Stimulated activated CD8-positive, alpha-beta memory T cell treated with anti-CD3 and anti-CD28 coated beads, Interleukin-15, amount 100 ng/mL, for 48 hours (primary cell): Measurements from ENCODE around the gene NFE2L3.
"Not testable (repeated sequence)": the region's sequence is repeated elsewhere in the genome, so short reads cannot be mapped to it uniquely, and the experiment has no call there.

ENCODE experiments used
- DNase-seq, 2 donors: peaks; one replicate each; pipeline ENCODE4 v3.0.0-alpha.2; 2020; ENCODE audit warnings: low read depth in 2 of 2

NFE2L3 gene

DNA sequence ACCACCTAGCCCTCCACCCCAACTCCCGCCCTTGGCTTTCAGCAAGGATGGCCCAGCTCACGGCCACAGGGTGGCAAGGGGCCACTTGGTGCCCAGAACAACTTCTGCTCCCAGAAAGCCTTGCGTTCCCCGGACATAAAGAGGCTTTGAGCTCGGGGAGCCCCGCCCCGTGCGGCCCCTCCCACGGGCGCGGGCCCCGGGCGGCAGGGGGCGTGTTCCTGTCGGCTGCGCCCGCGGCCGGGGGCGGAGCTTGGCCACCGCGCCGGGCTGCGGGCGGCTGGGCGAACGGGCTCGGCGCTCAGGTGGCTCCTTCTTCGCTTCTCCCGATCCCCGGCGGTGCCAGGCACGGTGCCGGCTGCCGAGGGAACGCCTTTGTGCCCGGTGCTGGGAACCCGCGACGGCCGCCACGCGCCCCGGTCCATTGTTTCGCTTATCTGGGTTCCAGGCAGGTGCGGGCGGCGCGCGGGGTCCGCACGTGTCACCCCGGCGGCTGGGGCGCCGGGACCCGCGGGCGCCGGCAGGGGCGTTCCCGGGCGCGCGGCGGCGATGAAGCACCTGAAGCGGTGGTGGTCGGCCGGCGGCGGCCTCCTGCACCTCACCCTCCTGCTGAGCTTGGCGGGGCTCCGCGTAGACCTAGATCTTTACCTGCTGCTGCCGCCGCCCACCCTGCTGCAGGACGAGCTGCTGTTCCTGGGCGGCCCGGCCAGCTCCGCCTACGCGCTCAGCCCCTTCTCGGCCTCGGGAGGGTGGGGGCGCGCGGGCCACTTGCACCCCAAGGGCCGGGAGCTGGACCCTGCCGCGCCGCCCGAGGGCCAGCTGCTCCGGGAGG lies at the start of gene NFE2L3:
TSS of gene NFE2L3 (plus strand) at position 246 of the 829 bp plus-strand sequence. CDS start at position 547, 301 bp downstream.
- peak; percentile 80 to 81 for DNase-seq

DNA sequence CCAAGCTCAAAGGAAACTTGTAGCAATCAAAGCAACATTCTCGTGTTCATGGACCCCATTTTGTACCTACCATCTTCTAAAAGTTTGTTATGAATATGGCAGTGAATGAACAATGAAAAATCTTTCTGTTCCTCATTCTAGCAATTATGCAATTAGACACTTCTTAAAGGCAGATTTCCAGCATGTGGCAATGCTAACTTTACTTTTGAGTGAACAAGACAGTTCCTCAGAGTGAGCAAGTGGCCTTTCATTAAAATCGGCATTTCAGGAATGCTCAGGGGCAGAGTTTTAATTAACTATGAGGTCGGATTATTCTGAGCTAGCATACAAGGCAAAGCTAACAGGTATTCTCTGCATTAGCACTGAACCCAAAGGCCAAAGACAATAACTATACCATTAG lies 48.4 kb upstream of the NFE2L3 start:
- DNase-seq: no peak

GRCh38 chr7:26105236-26105635 lies 46.8 kb upstream of the NFE2L3 start:
- DNase-seq: no peak

DNA sequence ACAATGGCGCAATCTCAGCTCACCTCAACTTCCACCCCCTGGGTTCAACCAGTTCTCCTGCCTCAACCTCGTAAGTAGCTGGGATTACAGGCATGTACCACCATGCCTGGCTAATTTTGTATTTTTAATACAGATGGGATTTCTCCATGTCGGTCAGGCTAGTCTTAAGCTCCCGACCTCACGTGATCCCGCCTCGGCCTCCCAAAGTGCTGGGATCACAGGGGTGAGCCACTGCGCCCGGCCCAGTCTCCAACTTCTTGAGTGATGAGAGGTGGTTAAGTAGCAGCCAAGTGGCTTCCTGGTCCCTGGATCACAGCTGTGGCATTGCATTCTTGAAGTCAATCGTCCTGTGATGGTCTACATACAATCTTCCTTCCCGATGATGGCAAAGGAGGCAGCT lies 46.1 kb upstream of the NFE2L3 start:
- DNase-seq: no peak

GRCh38 chr7:26112203-26112740 lies 39.7 kb upstream of the NFE2L3 start:
- DNase-seq: no peak

GRCh38 chr7:26115650-26116049 lies 36.3 kb upstream of the NFE2L3 start:
- no peak for DNase-seq

GRCh38 chr7:26117142-26117807 lies 34.7 kb upstream of the NFE2L3 start:
- DNase-seq: no peak

DNA sequence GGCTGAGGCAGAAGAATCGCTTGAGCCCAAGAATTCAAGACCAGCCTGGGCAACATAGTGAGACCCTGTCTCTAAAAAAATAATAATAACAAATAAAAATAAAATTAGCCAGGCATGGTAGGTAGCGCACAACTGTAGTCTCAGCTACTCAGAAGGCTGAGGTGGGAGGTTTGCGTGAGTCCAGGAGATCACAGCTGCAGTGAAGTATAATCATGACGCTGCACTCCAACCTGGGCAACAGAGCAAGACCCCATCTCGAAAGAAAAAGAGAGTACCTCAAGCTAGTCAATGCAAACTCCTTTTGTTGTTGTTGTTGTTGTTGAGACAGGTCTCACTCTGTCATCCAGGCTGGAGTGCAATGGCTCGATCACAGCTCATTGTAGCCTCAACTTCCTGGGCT lies 34.0 kb upstream of the NFE2L3 start:
- DNase-seq: no peak

- no peak for DNase-seq
Observed at GRCh38 chr7:26122745-26123144, 29.3 kb upstream of the NFE2L3 start.

- not testable (repeated sequence) for DNase-seq
Observed at GRCh38 chr7:26124775-26125174, 27.2 kb upstream of the NFE2L3 start.

- no peak for DNase-seq
Observed at GRCh38 chr7:26127411-26127810, 24.6 kb upstream of the NFE2L3 start.

DNA sequence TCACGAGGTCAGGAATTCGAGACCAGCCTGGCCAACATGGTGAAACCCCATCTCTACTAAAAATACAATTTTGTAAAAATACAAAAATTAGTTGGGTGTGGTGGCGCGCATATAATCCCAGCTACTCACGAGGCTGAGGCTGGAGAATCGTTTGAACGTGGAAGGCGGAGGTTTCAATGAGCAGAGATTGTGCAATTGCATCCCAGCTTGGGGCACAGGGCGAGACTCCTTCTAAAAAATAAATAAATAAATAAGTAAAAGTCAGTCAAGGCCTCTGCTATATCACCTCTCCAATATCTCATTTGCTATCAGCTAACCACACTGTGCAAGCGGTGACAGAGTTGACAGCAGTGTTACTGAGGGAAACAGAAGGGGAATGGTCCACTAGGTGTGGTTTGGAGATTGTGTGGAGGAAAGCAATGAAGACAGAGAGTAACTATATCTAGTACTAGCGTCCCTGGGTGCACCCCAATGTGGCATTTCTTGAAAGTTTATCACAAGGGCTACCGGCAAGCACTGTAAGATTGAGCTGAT lies 20.9 kb upstream of the NFE2L3 start:
- DNase-seq: no peak

DNA sequence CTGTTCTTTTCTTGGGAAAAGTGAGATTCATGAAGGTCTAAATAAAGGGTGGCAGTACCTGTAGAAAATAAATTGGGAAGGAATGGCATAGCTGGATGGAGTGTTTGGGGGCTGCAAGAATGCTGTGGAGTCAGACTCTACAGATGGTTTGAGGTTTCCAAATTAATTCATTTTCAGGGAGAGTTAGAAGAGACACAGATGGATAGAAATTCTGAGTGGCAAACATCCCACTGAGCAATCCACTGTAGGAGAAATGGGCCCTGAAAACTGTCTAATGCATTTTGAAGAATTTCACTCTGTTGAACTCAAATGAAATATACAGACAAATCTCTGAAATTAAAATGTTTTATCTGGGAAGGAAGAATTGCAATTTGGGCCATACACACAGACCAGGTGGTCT lies 16.9 kb upstream of the NFE2L3 start:
- DNase-seq: no peak

DNA sequence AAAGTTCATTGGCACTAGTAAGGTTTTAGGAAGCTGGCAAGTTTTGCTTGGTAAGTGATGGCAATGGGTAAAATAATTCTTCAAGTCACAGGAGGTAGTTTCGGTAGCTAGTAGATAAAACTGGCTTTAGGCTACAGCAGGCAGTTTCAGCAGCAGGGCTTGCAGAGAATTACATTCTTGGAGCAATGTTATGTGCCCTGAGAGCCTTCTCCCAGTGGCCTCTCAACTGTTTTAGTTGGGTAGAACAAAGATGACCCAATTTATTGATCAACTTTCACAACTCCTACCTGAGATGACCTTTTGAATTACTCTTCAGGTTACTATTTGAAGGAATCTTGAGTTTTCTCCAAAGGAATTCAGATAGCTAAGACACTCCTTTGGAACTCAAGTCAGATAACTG lies 16.4 kb upstream of the NFE2L3 start:
- DNase-seq: no peak

DNA sequence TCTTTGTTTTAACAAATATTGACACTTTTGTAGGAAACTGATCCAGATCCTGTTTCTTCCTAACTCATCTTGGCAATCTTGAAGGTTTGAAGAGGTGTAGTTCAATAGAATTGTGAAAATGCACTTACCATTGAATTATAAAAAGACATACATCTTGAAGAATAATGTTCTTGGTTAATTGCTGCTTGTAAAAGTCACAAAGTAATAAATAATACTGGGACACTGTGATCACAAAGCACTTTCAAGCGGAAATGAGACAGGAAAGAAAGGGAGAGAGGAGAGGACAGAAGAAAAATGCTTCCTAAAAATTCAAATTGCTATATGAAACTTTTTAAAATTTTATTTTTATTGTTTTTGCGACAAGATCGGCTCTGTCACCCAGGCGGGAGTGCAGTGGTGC lies 15.2 kb upstream of the NFE2L3 start:
- DNase-seq: no peak

- no peak for DNase-seq
Observed at GRCh38 chr7:26140380-26140779, 11.6 kb upstream of the NFE2L3 start.

- no peak for DNase-seq
Observed at GRCh38 chr7:26141077-26141476, 10.9 kb upstream of the NFE2L3 start.

DNA sequence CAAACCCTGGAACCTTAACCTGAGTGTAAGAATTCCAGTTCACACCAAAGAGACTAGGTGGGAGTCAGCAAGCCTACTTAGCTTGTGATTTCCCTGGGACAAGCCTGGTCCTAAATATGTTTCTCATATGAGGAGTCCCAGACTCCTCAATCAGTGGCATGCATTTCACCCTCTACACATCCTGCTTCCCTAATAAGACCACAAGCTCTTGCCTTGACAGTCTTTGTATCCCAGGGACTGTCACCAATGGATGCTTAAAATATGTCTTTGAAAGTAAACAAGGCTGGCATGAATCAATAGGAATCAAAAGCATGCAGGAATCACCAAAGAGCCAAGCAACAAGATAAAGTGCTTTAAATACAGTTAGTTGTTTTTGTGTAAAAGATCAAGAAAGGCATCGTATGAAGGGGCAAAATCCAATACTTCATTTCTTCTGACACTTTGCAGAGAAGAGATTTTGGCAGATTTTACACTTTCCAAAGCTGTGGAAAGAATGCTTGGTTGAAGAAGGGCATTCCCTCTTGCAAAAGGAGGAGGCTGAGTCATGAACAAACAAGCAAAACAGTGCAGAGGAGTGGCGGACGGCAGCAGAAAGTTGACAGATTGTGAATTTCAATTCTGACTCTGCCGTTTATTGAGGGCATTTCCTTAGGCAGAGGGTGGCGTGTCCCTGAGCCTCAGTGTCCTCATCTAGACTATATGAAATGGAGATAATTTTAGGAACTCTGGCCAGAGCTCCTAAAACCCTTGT lies 8.5 kb upstream of the NFE2L3 start:
- DNase-seq: no peak

DNA sequence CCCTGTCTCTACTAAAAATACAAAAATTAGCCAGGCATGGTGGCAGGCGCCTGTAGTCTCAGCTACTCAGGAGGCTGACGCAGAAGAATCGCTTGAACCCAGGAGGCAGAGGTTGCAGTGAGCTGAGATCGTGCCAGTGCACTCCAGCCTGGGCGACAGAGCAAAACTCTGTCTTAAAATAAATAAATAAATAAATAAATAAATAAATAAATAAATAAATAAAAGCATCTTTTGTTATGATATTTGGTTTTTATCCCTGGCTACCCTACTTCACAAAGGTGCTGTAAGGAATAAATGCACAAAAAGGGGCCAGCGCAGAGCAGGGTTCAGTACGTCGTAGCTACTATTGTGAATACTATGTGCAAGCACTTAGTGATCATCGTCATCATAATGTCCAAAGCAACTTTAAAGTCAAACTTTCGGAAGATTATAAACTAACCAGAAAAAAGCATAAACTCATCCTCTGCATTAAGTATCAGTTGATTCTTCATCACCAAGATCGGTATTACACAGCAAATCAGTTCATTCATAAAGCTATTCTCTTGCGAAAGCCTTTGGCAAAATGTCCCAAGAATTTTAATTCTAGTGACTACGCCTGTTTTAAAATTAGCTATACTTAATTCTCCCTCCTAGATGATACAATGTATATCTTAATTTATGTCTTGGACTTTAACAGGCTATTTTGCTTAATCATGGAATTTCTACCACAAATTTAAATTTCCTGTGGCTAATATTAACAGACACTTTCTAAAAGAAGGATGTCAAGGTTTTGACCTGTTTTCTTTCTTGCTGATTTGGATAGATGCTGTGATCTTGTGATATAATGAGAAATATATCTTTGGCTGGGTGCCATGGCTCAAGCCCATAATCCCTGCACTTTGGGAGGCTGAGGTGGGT lies 7.6 kb upstream of the NFE2L3 start:
- DNase-seq: no peak

DNA sequence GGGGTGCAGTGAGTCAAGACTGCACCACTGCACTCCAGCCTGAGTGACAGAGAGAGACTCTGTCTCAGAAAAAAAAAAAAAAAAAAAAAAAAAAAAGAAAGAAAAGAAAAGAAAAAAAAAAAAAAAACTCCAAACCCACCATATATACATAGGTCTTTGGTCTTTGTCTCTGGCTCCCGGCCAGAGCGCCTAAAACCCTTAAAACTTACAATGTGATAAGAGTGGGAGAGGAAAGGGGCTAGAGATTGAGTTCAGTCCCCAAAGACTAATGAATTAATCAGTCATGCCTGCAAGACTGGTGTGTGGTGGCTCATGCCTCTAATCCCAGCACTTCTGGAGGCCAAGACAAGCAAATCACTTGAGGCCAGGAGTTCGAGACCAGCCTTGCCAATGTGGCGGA lies 6.8 kb upstream of the NFE2L3 start:
- DNase-seq: no peak

GRCh38 chr7:26147030-26147429 lies 5.0 kb upstream of the NFE2L3 start:
- no peak for DNase-seq
